PC-3 (cell line): ENCODE results near the gene LASP1NB.

Experiments
- ATAC-seq: fragments of 200-7000 bp; cut with Tn5 transposase; 2 replicates; pipeline ENCODE4 v1.9.1; 2020; ENCODE audit warnings: mild to moderate bottlenecking, moderate library complexity
- BruUV-seq: library from RNA; stranded (reverse); fragments of 400-500 nt; replicated peaks from 2 replicates; lab custom pipeline; 2021; lab: Mats Ljungman, UMichigan
- CTCF ChIA-PET: fragments of 300-600 bp; sonication (Branson Sonifier 250); formaldehyde crosslinking; loops from one replicate; lab custom pipeline; 2022; ENCODE audit warnings: antibody characterized with exemption; lab: Charles Lee
- POLR2A ChIA-PET: fragments of 300-600 bp; sonication (Branson Sonifier 250); formaldehyde crosslinking; loops from one replicate; lab custom pipeline; 2022; ENCODE audit warnings: antibody characterized with exemption; ENCODE audit not compliant: unreplicated experiment; lab: Charles Lee
- DNase-seq: peaks from one replicate; pipeline ENCODE4 v3.0.0-alpha.2; 2015
- H2AFZ ChIP-seq: fragments of 300-600 bp; sonication (generic); 2 replicates; pipeline ENCODE4 v1.6.0; 2016; ENCODE audit warnings: antibody characterized with exemption, low read length
- H3F3A ChIP-seq: fragments of 300-600 bp; sonication (generic); one replicate; pipeline ENCODE4 v1.6.0; 2017; ENCODE audit warnings: antibody characterized with exemption, low read length, control low read depth, mild to moderate bottlenecking; ENCODE audit not compliant: unreplicated experiment
- H3K27ac ChIP-seq: fragments of 300-600 bp; sonication (generic); 2 replicates; pipeline ENCODE4 v1.5.1; 2016; ENCODE audit warnings: mild to moderate bottlenecking, low read length
- H3K27me3 ChIP-seq: fragments of 300-600 bp; sonication (generic); 2 replicates; pipeline ENCODE4 v1.6.1; 2016; ENCODE audit warnings: low read length, mixed read lengths
- H3K36me3 ChIP-seq: fragments of 300-600 bp; sonication (generic); 2 replicates; pipeline ENCODE4 v1.6.1; 2016; ENCODE audit warnings: low read depth, mixed run types, low read length, mixed read lengths
- H3K4me1 ChIP-seq: fragments of 300-600 bp; sonication (generic); 2 replicates; pipeline ENCODE4 v1.5.1; 2016; ENCODE audit warnings: low read length; ENCODE audit not compliant: insufficient read depth
- H3K4me2 ChIP-seq: fragments of 300-600 bp; sonication (generic); 2 replicates; pipeline ENCODE4 v1.6.0; 2016; ENCODE audit warnings: low read length
- H3K4me3 ChIP-seq: fragments of 300-600 bp; sonication (generic); 2 replicates; pipeline ENCODE4 v1.5.1; 2016; ENCODE audit warnings: mild to moderate bottlenecking, low read length, mixed read lengths
- H3K79me2 ChIP-seq: fragments of 300-600 bp; sonication (generic); 2 replicates; pipeline ENCODE4 v1.6.1; 2017; ENCODE audit warnings: low read length, mixed read lengths
- H3K9ac ChIP-seq: fragments of 300-600 bp; sonication (generic); 2 replicates; pipeline ENCODE4 v1.6.0; 2016; ENCODE audit warnings: mild to moderate bottlenecking, low read length
- H3K9me2 ChIP-seq: fragments of 300-600 bp; sonication (generic); replicated peaks from 2 replicates; pipeline ENCODE4 v1.6.1; 2016; ENCODE audit warnings: mixed run types, low read length, mixed read lengths
- H3K9me3 ChIP-seq: fragments of 300-600 bp; sonication (generic); 2 replicates; pipeline ENCODE4 v1.6.1; 2016; ENCODE audit warnings: low read length, mixed read lengths
- H4K20me1 ChIP-seq: fragments of 300-600 bp; sonication (generic); 2 replicates; pipeline ENCODE4 v1.6.1; 2016; ENCODE audit warnings: low read length, mixed read lengths
- CTCF ChIP-seq: fragments of 300-600 bp; sonication (generic); conservative IDR thresholded peaks from 2 replicates; pipeline ENCODE4 v1.5.1; 2017; ENCODE audit warnings: antibody characterized with exemption, low read depth, mild to moderate bottlenecking, low read length
- EZH2 ChIP-seq: fragments of 300-600 bp; sonication (generic); IDR thresholded peaks from one replicate; pipeline ENCODE4 v1.6.1; 2017; ENCODE audit warnings: antibody characterized with exemption, mild to moderate bottlenecking, low read length; ENCODE audit not compliant: unreplicated experiment
- EZH2phosphoT487 ChIP-seq: fragments of 300-600 bp; sonication (generic); IDR thresholded peaks from 2 replicates; pipeline ENCODE4 v1.6.1; 2018; ENCODE audit warnings: mild to moderate bottlenecking, antibody characterized with exemption, low read length, borderline replicate concordance
- intact Hi-C: fragments of 100-400 bp; cut with micrococcal nuclease; formaldehyde crosslinking; loops from 2 replicates; pipeline ENCODE4 v1.9.0; 2023

LASP1NB gene

GRCh38 chr17:38912221-38912813, 13.1 kb upstream of the LASP1NB start:
- H3K9ac ChIP-seq, result no peak overlapping the region
- no peak overlapping the region for H3K27ac ChIP-seq
- ChIA-PET CTCF (no interaction called here), POLR2A (no interaction called here)
- H3K79me2 ChIP-seq, result no peaks in the 10 kb centered on the region
- no peaks in the 10 kb centered on the region for H3K4me1 ChIP-seq
- H3K4me2 ChIP-seq, result no peak overlapping the region
- no peaks in the 10 kb centered on the region for H4K20me1 ChIP-seq
- ATAC-seq, result no peak
- TF ChIP-seq CTCF (no peak), EZH2phosphoT487 (no peak), EZH2 (no peak)
- H3K9me3 ChIP-seq, result no peaks in the 10 kb centered on the region
- H3F3A ChIP-seq, result no peaks in the 10 kb centered on the region
- intact Hi-C loops, result no loop called here
- no peaks in the 10 kb centered on the region for H3K27me3 ChIP-seq
- peaks cover 3% of the 10 kb centered on the region for H3K36me3 ChIP-seq
- no peaks in the 10 kb centered on the region for H3K9me2 ChIP-seq
- H2AFZ ChIP-seq, result no peak overlapping the region
- DNase-seq, result no peak
- no peak overlapping the region for H3K4me3 ChIP-seq
- BruUV-seq, result no TSS peak

GRCh38 chr17:38914741-38915638, 10.4 kb upstream of the LASP1NB start:
- TF ChIP-seq EZH2 (no peak), EZH2phosphoT487 (no peak), CTCF (no peak)
- no peaks in the 10 kb centered on the region for H4K20me1 ChIP-seq
- POLR2A ChIA-PET, result no interaction called here

GRCh38 chr17:38915639-38915995, 9.8 kb upstream of the LASP1NB start:
- Histone ChIP-seq H3K4me2 (no peak overlapping the region), H3K4me3 (no peak overlapping the region), H2AFZ (no peak overlapping the region), H3F3A (no peaks in the 10 kb centered on the region), H3K4me1 (no peaks in the 10 kb centered on the region), H4K20me1 (no peaks in the 10 kb centered on the region), H3K9me2 (no peaks in the 10 kb centered on the region), H3K27me3 (no peaks in the 10 kb centered on the region), H3K9ac (no peak overlapping the region), H3K9me3 (no peaks in the 10 kb centered on the region), H3K79me2 (no peaks in the 10 kb centered on the region), H3K27ac (no peak overlapping the region), H3K36me3 (peaks cover 3% of the 10 kb centered on the region)
- intact Hi-C loops, result no loop called here
- no TSS peak for BruUV-seq
- DNase-seq (no peak), ATAC-seq (no peak)
- CTCF ChIA-PET, result no interaction called here
- POLR2A ChIA-PET, result no interaction called here
- TF ChIP-seq EZH2phosphoT487, result no peak
- no peak for TF ChIP-seq CTCF
- no peak for TF ChIP-seq EZH2

More at GRCh38 chr17:38914741-38915638, 10.4 kb upstream of the LASP1NB start:
- H3K27me3 ChIP-seq, result no peaks in the 10 kb centered on the region
- H3K79me2 ChIP-seq, result no peaks in the 10 kb centered on the region
- DNase-seq (no peak), ATAC-seq (no peak)
- no peak overlapping the region for H3K4me3 ChIP-seq
- CTCF ChIA-PET, result no interaction called here
- H3F3A ChIP-seq, result no peaks in the 10 kb centered on the region
- H2AFZ ChIP-seq, result no peak overlapping the region
- H3K9ac ChIP-seq, result no peak overlapping the region
- peaks cover 3% of the 10 kb centered on the region for H3K36me3 ChIP-seq
- no peak overlapping the region for H3K4me2 ChIP-seq
- H3K4me1 ChIP-seq, result no peaks in the 10 kb centered on the region
- no peaks in the 10 kb centered on the region for H3K9me3 ChIP-seq
- no TSS peak for BruUV-seq
- intact Hi-C loops, result no loop called here
- H3K27ac ChIP-seq, result no peak overlapping the region
- H3K9me2 ChIP-seq, result no peaks in the 10 kb centered on the region
